ENCODE measurements around the gene MALSU1. TPM values are rescaled to one million over a fixed set of nuclear protein-coding genes. Genes with fewer than 3 reads are reported as not detected.

MALSU1 gene
- total RNA-seq, 1 donor from 2014 or later = 56.7 TPM

- TF ChIP-seq POLR2A (IDR thresholded peaks at IDR 0.05) (no peak), POLR2AphosphoS5 (IDR thresholded peaks at IDR 0.05; ENCODE audit: insufficient read depth in 1 of 2, low read depth in 1 of 2) (no peak), CTCF (IDR thresholded peaks at IDR 0.05) (no peak)
- Histone ChIP-seq H3K27me3 (no peaks in the 10 kb centered on the region), H3K4me1 (no peaks in the 10 kb centered on the region), H3K4me3 (no peak overlapping the region), H3K36me3 (peaks cover 0 to 1% of the 10 kb centered on the region in 2 donors), H3K9me3 (no peaks in the 10 kb centered on the region), H3K27ac (no peak overlapping the region)
- no peak for DNase-seq (ENCODE audit: extremely low spot score in 2 of 2)
- intact Hi-C loops (cut with DNase I) = no loop called here
Observed at GRCh38 chr7:23315366-23315765, 16.2 kb downstream of the MALSU1 start.

- no peaks in the 10 kb centered on the region for H3K36me3 ChIP-seq
- DNase-seq (ENCODE audit: extremely low spot score in 2 of 2) = no peak
- H3K4me1 ChIP-seq = peaks cover 26% of the 10 kb centered on the region
- no peak overlapping the region for H3K27ac ChIP-seq
- intact Hi-C loops (cut with DNase I) = no loop called here
- H3K27me3 ChIP-seq = no peaks in the 10 kb centered on the region
- TF ChIP-seq POLR2AphosphoS5 (IDR thresholded peaks at IDR 0.05; ENCODE audit: insufficient read depth in 1 of 2, low read depth in 1 of 2) (no peak), POLR2A (IDR thresholded peaks at IDR 0.05) (no peak), CTCF (IDR thresholded peaks at IDR 0.05) (no peak)
- H3K4me3 ChIP-seq = no peak overlapping the region
- no peaks in the 10 kb centered on the region for H3K9me3 ChIP-seq
Observed at GRCh38 chr7:23331132-23331531, 32.0 kb downstream of the MALSU1 start.

DNA sequence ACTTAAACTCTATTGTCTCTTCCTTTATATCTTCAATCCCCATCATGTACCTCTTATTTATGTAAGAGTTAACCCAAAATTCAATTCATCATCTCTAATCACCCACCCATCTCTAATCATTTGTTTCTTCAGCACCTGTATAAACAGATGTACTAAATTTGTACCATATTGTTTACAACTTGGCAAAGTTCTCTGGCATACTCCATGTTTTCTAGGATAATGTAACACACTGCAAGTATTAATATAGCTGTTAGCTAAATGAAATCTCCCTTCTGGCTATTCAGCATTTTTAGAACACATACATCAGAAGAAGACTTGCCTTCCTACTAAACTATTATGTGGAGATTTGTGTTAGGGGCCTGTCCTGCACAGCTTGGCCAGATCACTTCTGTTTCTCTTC, 33.1 kb downstream of the MALSU1 start:
- Histone ChIP-seq H3K27ac (no peak overlapping the region), H3K9me3 (no peaks in the 10 kb centered on the region), H3K4me3 (no peak overlapping the region), H3K36me3 (no peaks in the 10 kb centered on the region), H3K4me1 (peaks cover 26% of the 10 kb centered on the region), H3K27me3 (no peaks in the 10 kb centered on the region)
- intact Hi-C loops (cut with DNase I) = no loop called here
- no peak for DNase-seq (ENCODE audit: extremely low spot score in 2 of 2)
- TF ChIP-seq CTCF (IDR thresholded peaks at IDR 0.05) (no peak), POLR2A (IDR thresholded peaks at IDR 0.05) (no peak), POLR2AphosphoS5 (IDR thresholded peaks at IDR 0.05; ENCODE audit: insufficient read depth in 1 of 2, low read depth in 1 of 2) (no peak)

DNA sequence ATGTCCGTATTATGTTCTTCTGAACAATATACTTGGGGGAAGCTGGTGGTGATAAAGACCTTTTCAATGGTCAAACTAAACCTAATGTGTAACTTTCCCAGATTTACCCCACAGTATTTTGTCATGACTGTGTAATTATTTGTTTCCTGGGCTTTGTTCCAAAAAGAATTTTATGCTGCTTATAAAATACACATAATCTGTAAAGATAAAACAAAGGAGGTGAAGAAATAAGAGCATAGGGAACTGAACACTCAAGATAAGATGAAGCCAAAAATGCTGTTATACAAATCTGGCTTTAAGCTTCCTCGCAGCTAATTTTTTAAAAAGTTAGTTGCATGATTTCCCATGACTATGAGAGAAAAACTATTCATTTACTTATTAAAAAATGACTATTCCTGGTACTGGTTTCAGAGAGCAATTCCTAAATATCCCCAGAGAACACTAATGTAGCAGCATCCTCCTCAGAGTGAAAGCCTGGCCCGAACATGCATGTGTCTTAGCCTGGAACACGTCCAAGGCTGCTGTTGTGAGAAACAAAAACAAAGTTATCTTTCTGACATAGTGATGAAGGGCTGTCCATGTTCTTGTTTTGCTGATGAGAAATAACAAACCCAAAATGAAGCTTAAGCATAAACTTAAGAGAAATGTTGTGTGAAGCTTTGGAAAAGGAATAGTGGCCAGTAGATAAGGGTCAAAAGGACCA, 33.9 kb downstream of the MALSU1 start:
- no peaks in the 10 kb centered on the region for H3K36me3 ChIP-seq
- no peaks in the 10 kb centered on the region for H3K9me3 ChIP-seq
- intact Hi-C loops (cut with DNase I) = no loop called here
- peaks cover 26% of the 10 kb centered on the region for H3K4me1 ChIP-seq
- DNase-seq (ENCODE audit: extremely low spot score in 2 of 2) = no peak
- TF ChIP-seq CTCF (IDR thresholded peaks at IDR 0.05) (no peak), POLR2A (IDR thresholded peaks at IDR 0.05) (no peak), POLR2AphosphoS5 (IDR thresholded peaks at IDR 0.05; ENCODE audit: insufficient read depth in 1 of 2, low read depth in 1 of 2) (no peak)
- H3K27me3 ChIP-seq = no peaks in the 10 kb centered on the region
- H3K27ac ChIP-seq = no peak overlapping the region
- no peak overlapping the region for H3K4me3 ChIP-seq

GRCh38 chr7:23333671-23334246, 34.6 kb downstream of the MALSU1 start:
- H3K27ac ChIP-seq = no peak overlapping the region
- peaks cover 26% of the 10 kb centered on the region for H3K4me1 ChIP-seq
- no peaks in the 10 kb centered on the region for H3K9me3 ChIP-seq
- H3K4me3 ChIP-seq = no peak overlapping the region
- TF ChIP-seq CTCF (IDR thresholded peaks at IDR 0.05) (no peak), POLR2A (IDR thresholded peaks at IDR 0.05) (no peak), POLR2AphosphoS5 (IDR thresholded peaks at IDR 0.05; ENCODE audit: insufficient read depth in 1 of 2, low read depth in 1 of 2) (no peak)
- no peaks in the 10 kb centered on the region for H3K36me3 ChIP-seq
- no peaks in the 10 kb centered on the region for H3K27me3 ChIP-seq
- no peak for DNase-seq (ENCODE audit: extremely low spot score in 2 of 2)
- intact Hi-C loops (cut with DNase I) = no loop called here

Data from vagina (tissue), 2 donors.